H1 (cell line): ENCODE results near the gene PHLPP2. TPM values are rescaled to one million over a fixed set of nuclear protein-coding genes. Genes with fewer than 3 reads are reported as not detected.

ENCODE experiments used
- CTCF ChIA-PET: fragments of 300-600 bp; sonication (Branson Sonifier 250); formaldehyde crosslinking; loops from one replicate; lab custom pipeline; 2021; ENCODE audit not compliant: partially characterized antibody; lab: Charles Lee
- POLR2A ChIA-PET: fragments of 300-600 bp; sonication (Branson Sonifier 250); formaldehyde crosslinking; loops from one replicate; lab custom pipeline; 2021; ENCODE audit warnings: inconsistent platforms; ENCODE audit not compliant: partially characterized antibody; lab: Charles Lee
- DNase-seq, 2 experiments: peaks; one replicate each; pipeline versions ENCODE4 v3.0.0 to v3.0.0-alpha.2; 2010 to 2022; ENCODE audit warnings: low spot score in 2 of 2, low read depth in 1 of 2, mixed read lengths in 1 of 2
- FAIRE-seq: peaks from 2 replicates; lab custom pipeline; 2011; peaks lifted over from hg19 to GRCh38; lab: Jason Lieb, UNC
- H2AFZ ChIP-seq: 2 replicates; pipeline ENCODE4 v1.8.1; 2012; ENCODE audit warnings: low read length, inconsistent platforms
- H2AK5ac ChIP-seq: 2 replicates; pipeline ENCODE4 v1.6.1; 2013; ENCODE audit warnings: low read depth, low read length
- H2BK120ac ChIP-seq: replicated peaks from 2 replicates; pipeline ENCODE3; 2013; ENCODE audit warnings: low read depth, low read length, inconsistent platforms
- H2BK12ac ChIP-seq: 2 replicates; pipeline ENCODE4 v1.6.1; 2013; ENCODE audit warnings: low read depth, low read length
- H2BK15ac ChIP-seq: 2 replicates; pipeline ENCODE4 v1.6.1; 2013; ENCODE audit warnings: low read length
- H2BK20ac ChIP-seq: 2 replicates; pipeline ENCODE4 v1.6.1; 2013; ENCODE audit warnings: low read length
- H2BK5ac ChIP-seq: 2 replicates; pipeline ENCODE4 v1.6.1; 2013; ENCODE audit warnings: low read depth, low read length
- H3K14ac ChIP-seq: 2 replicates; pipeline ENCODE4 v1.6.1; 2013; ENCODE audit warnings: inconsistent platforms; ENCODE audit not compliant: insufficient read length
- H3K18ac ChIP-seq: 2 replicates; pipeline ENCODE4 v1.6.1; 2013; ENCODE audit warnings: low read length; ENCODE audit errors: extremely low read depth
- H3K23ac ChIP-seq: 2 replicates; pipeline ENCODE4 v1.6.1; 2013; ENCODE audit warnings: inconsistent platforms; ENCODE audit not compliant: insufficient read length
- H3K23me2 ChIP-seq: 2 replicates; pipeline ENCODE4 v1.6.1; 2013; ENCODE audit warnings: low read depth, low read length
- H3K27ac ChIP-seq: 2 replicates; pipeline ENCODE4 v1.6.1; 2011; ENCODE audit warnings: low read depth, low read length, inconsistent platforms
- H3K27me3 ChIP-seq, 4 experiments: replicated peaks in 1 of 4; 1 replicate in 1 of 4; 2 replicates in 3 of 4; pipeline versions ENCODE4 v1.6.1 to v1.8.1; 2011 to 2013; ENCODE audit warnings: low read length in 3 of 4, mild to moderate bottlenecking in 3 of 4, inconsistent platforms in 2 of 4, mixed read lengths in 2 of 4, moderate library complexity in 1 of 4; ENCODE audit not compliant: control insufficient read depth in 3 of 4, insufficient read depth in 3 of 4; ENCODE audit errors: extremely low read depth in 1 of 4
- H3K36me3 ChIP-seq, 4 experiments: 2 replicates each; pipeline versions ENCODE4 v1.6.1 to v1.8.1; 2011 to 2013; ENCODE audit warnings: mild to moderate bottlenecking in 4 of 4, low read length in 3 of 4, moderate library complexity in 2 of 4, control low read depth in 1 of 4, inconsistent platforms in 1 of 4; ENCODE audit not compliant: insufficient read depth in 4 of 4, control insufficient read depth in 2 of 4
- H3K4ac ChIP-seq: replicated peaks from 2 replicates; pipeline ENCODE3; 2013; ENCODE audit warnings: low read length, low read depth, mixed read lengths, inconsistent platforms; ENCODE audit not compliant: insufficient read length
- H3K4me1 ChIP-seq, 4 experiments: replicated peaks in 1 of 4; 1 replicate in 1 of 4; 2 replicates in 3 of 4; pipeline versions ENCODE4 v1.6.1 to v1.8.1; 2011 to 2013; ENCODE audit warnings: low read length in 3 of 4, inconsistent platforms in 2 of 4, mixed read lengths in 1 of 4; ENCODE audit not compliant: insufficient read depth in 4 of 4, control insufficient read depth in 3 of 4
- H3K4me2 ChIP-seq, 2 experiments: 2 replicates each; pipeline versions ENCODE4 v1.6.1 to v1.8.1; 2011 to 2013; ENCODE audit warnings: low read depth in 2 of 2, low read length in 2 of 2, control low read depth in 1 of 2, inconsistent platforms in 1 of 2, mild to moderate bottlenecking in 1 of 2; ENCODE audit not compliant: insufficient read depth in 1 of 2
- H3K4me3 ChIP-seq, 4 experiments: fragments of 200-600, 300-600 bp in 1 of 4; sonication (generic), shearing (Covaris generic), sonication (Bioruptor Twin) in 1 of 4; 2 replicates each; pipeline versions ENCODE4 v1.5.1 to v1.8.1; 2011 to 2016; ENCODE audit warnings: low read length in 4 of 4, low read depth in 3 of 4, control low read depth in 2 of 4, inconsistent platforms in 2 of 4, mild to moderate bottlenecking in 2 of 4, mixed read lengths in 1 of 4, moderate library complexity in 1 of 4; ENCODE audit not compliant: insufficient read depth in 2 of 4; ENCODE audit errors: extremely low read depth in 1 of 4
- H3K56ac ChIP-seq: replicated peaks from 2 replicates; pipeline ENCODE3; 2013; ENCODE audit warnings: low read depth, mild to moderate bottlenecking, mixed read lengths, low read length, inconsistent platforms; ENCODE audit not compliant: insufficient read length
- H3K79me1 ChIP-seq: 2 replicates; pipeline ENCODE4 v1.6.1; 2013; ENCODE audit warnings: low read depth, low read length, control low read depth
- H3K79me2 ChIP-seq, 2 experiments: 2 replicates each; pipeline versions ENCODE4 v1.6.1 to v1.8.1; 2012 to 2013; ENCODE audit warnings: low read length in 2 of 2, mild to moderate bottlenecking in 2 of 2, inconsistent platforms in 1 of 2; ENCODE audit not compliant: insufficient read depth in 2 of 2, control insufficient read depth in 1 of 2
- H3K9ac ChIP-seq, 4 experiments: replicated peaks in 1 of 4; 1 replicate in 1 of 4; 2 replicates in 3 of 4; pipeline versions ENCODE4 v1.6.1 to v1.8.1; 2011 to 2013; ENCODE audit warnings: low read depth in 3 of 4, low read length in 3 of 4, control low read depth in 2 of 4, mild to moderate bottlenecking in 2 of 4, moderate library complexity in 2 of 4, inconsistent platforms in 1 of 4; ENCODE audit errors: extremely low read depth in 1 of 4
- H3K9me3 ChIP-seq, 2 experiments: 2 replicates each; pipeline versions ENCODE4 v1.6.1 to v1.8.1; 2012 to 2013; ENCODE audit warnings: mild to moderate bottlenecking in 2 of 2, moderate library complexity in 2 of 2, control low read depth in 1 of 2, inconsistent platforms in 1 of 2, low read depth in 1 of 2, low read length in 1 of 2, mixed read lengths in 1 of 2; ENCODE audit not compliant: insufficient read depth in 2 of 2
- H4K20me1 ChIP-seq, 2 experiments: replicated peaks in 1 of 2; 2 replicates each; pipeline versions ENCODE3 to v1.8.1; 2011 to 2013; ENCODE audit warnings: inconsistent platforms in 2 of 2, low read length in 2 of 2, mild to moderate bottlenecking in 1 of 2; ENCODE audit not compliant: insufficient read depth in 2 of 2, control insufficient read depth in 1 of 2
- H4K5ac ChIP-seq: 2 replicates; pipeline ENCODE4 v1.6.1; 2013; ENCODE audit warnings: low read length, low read depth, mixed read lengths, inconsistent platforms; ENCODE audit not compliant: insufficient read length
- H4K8ac ChIP-seq: 2 replicates; pipeline ENCODE4 v1.8.0; 2013; ENCODE audit warnings: mild to moderate bottlenecking, moderate library complexity, low read length, inconsistent platforms; ENCODE audit not compliant: insufficient read depth; ENCODE audit errors: extremely low read depth
- H4K91ac ChIP-seq: replicated peaks from 2 replicates; pipeline ENCODE3; 2013; ENCODE audit warnings: low read length, mixed read lengths, inconsistent platforms; ENCODE audit not compliant: insufficient read length
- BCL11A ChIP-seq, 2 experiments: IDR thresholded peaks; one replicate each; pipeline ENCODE4 v1.6.1; 2011; ENCODE audit warnings: low read depth in 2 of 2, low read length in 2 of 2, mild to moderate bottlenecking in 2 of 2
- KDM4A ChIP-seq: IDR thresholded peaks from one replicate; pipeline ENCODE4 v1.7.1; 2012; ENCODE audit warnings: low read depth, mild to moderate bottlenecking, moderate library complexity, low read length, inconsistent platforms; ENCODE audit not compliant: severe bottlenecking
- NRF1 ChIP-seq: IDR thresholded peaks from 2 replicates; pipeline ENCODE4 v1.6.1; 2011; ENCODE audit warnings: mild to moderate bottlenecking, low read depth, low read length, improper control_type of control experiment
- RXRA ChIP-seq: IDR thresholded peaks from 2 replicates; pipeline ENCODE4 v1.6.1; 2011; ENCODE audit warnings: low read depth, mild to moderate bottlenecking, low read length, moderate library complexity; ENCODE audit not compliant: insufficient read depth
- TAF1 ChIP-seq: IDR thresholded peaks from 2 replicates; pipeline ENCODE4 v1.6.1; 2011; ENCODE audit warnings: mild to moderate bottlenecking, low read depth, low read length
- WGBS, 2 experiments: shearing (Covaris generic) in 1 of 2; methylation state at CpG; one replicate each; pipeline versions ENCODE4 v1.1.6 to v1.1.7; 2013 to 2015; ENCODE audit warnings: low lambda C conversion rate in 2 of 2, mixed read lengths in 2 of 2, inconsistent platforms in 1 of 2, low coverage in 1 of 2, missing lambda C conversion rate in 1 of 2; ENCODE audit not compliant: insufficient replicate concordance in 2 of 2, insufficient coverage in 1 of 2, insufficient read length in 1 of 2; ENCODE audit errors: extremely low coverage in 1 of 2, missing lambda C conversion rate in 1 of 2; 5-methylcytosine and 5-hydroxymethylcytosine counted together
- polyA plus RNA-seq, 7 experiments: library from polyadenylated mRNA; depleted of rRNA in 3 of 7; stranded (reverse) in 5 of 7; unstranded in 2 of 7; fragments of >200 nt in 5 of 7; fragments of 200-250 nt in 2 of 7; gene quantifications; 1 replicate in 5 of 7; 2 replicates in 1 of 7; 4 replicates in 1 of 7; pipeline versions ENCODE4 v1.2.1 to v1.2.3, GENCODE V29; 2011 to 2013; ENCODE audit warnings: missing spikeins in 2 of 7, mixed read lengths in 2 of 7
- total RNA-seq: library from RNA; stranded (reverse); fragmentation: NEBNext Ultra II Directional; extraction: Animal tissue kit (Norgen Biotek cat#: 25700); gene quantifications from 2 replicates; pipeline ENCODE4 v1.2.1, GENCODE V29; 2021

The PHLPP2 gene
- total and polyA plus RNA-seq, 2 of the 8 experiments (the other 6 are each of a cell fraction or from before 2014, with no cell fraction given) = 7.3 to 12.9 TPM

DNA sequence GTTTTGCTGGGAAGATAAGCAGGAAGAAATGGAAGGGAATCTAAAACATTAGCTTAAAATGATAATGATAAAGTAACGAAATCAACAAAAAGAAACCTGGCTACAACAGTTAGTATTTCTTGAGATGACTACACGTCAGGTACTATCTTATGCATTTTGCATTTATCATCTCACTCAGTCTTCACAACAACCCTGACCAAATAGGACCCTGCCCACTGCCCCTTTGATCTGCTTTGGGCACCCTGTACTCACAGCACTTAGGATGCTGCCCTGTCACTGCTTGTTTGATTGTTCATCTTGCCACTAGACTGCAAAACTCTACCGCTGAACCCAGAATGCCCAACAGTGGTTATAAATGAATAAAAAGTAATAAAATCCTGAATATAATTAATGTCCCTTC lies 53.3 kb downstream of the PHLPP2 start:
- no peaks in the 10 kb centered on the region for H3K27me3 ChIP-seq
- ChIA-PET POLR2A (no interaction called here), CTCF (interaction anchor here (0.5 to 1.6 kb wide), 6 partner anchors 8 to 86 kb away, joined by 3 to 4 read pairs (median 4); no protein-coding TSS in a partner anchor)
- FAIRE-seq (no peak), DNase-seq (no peak)
- 88% methylated on average over 3 of the region's 3 CpGs; no CpG with 5 or more reads in 1 of the 2 experiments for WGBS, 2 experiments
- H2AFZ ChIP-seq = no peak overlapping the region
- no peaks in the 10 kb centered on the region; the same call in 1 of the 2 replicates for H3K23me2 ChIP-seq
- H3K14ac ChIP-seq = no peak overlapping the region
- H3K56ac ChIP-seq = no peak overlapping the region
- H3K4ac ChIP-seq = no peak overlapping the region
- TF ChIP-seq BCL11A (IDR thresholded peaks at IDR 0.05; ENCODE audit: low read depth in 2 of 2, low read length in 2 of 2) = no peak
- TF ChIP-seq TAF1 = no peak
- TF ChIP-seq KDM4A = no peak
- TF ChIP-seq RXRA = no peak
- no peak for TF ChIP-seq NRF1
- no peak overlapping the region for H4K91ac ChIP-seq
- H2BK5ac ChIP-seq = no peak overlapping the region
- no peaks in the 10 kb centered on the region for H4K20me1 ChIP-seq
- no peak overlapping the region for H2BK120ac ChIP-seq
- no peak overlapping the region for H2AK5ac ChIP-seq
- H3K4me2 ChIP-seq = no peak overlapping the region
- H4K8ac ChIP-seq = no peak overlapping the region
- no peaks in the 10 kb centered on the region for H3K79me2 ChIP-seq
- H3K18ac ChIP-seq = no peak overlapping the region
- no peak overlapping the region for H2BK12ac ChIP-seq
- H3K4me1 ChIP-seq = no peaks in the 10 kb centered on the region
- H3K27ac ChIP-seq = no peak overlapping the region
- no peaks in the 10 kb centered on the region for H3K9me3 ChIP-seq
- peaks cover 5 to 63% (median 47%) of the 10 kb centered on the region in 4 experiments; a peak in 7 of 8 replicates for H3K36me3 ChIP-seq
- no peak overlapping the region for H2BK15ac ChIP-seq
- H3K4me3 ChIP-seq = no peak overlapping the region
- no peak overlapping the region for H4K5ac ChIP-seq
- no peak overlapping the region for H3K9ac ChIP-seq
- H3K23ac ChIP-seq = no peak overlapping the region
- no peaks in the 10 kb centered on the region for H3K79me1 ChIP-seq
- H2BK20ac ChIP-seq = no peak overlapping the region
